H1 (cell line): ENCODE data around the gene FAM111A.

Experiments used
- CBX8 ChIP-seq: fragments of 300-800, 300-1000 bp; sonication (generic); IDR thresholded peaks from 2 replicates; pipeline ENCODE4 v1.7.1; 2016; ENCODE audit warnings: low read depth, low read length, borderline replicate concordance
- CEBPB ChIP-seq: IDR thresholded peaks from 2 replicates; pipeline ENCODE4 v1.6.1; 2012; ENCODE audit warnings: low read depth, low read length
- CHD1 ChIP-seq: IDR thresholded peaks from 2 replicates; pipeline ENCODE4 v1.6.1; 2012; ENCODE audit warnings: low read depth, low read length, improper control_type of control experiment
- FOSL1 ChIP-seq: IDR thresholded peaks from 2 replicates; pipeline ENCODE4 v1.6.1; 2011; ENCODE audit warnings: mild to moderate bottlenecking, low read depth, low read length, moderate library complexity; ENCODE audit not compliant: insufficient read depth
- TAF1 ChIP-seq: IDR thresholded peaks from 2 replicates; pipeline ENCODE4 v1.6.1; 2011; ENCODE audit warnings: mild to moderate bottlenecking, low read depth, low read length
- USF2 ChIP-seq: IDR thresholded peaks from 2 replicates; pipeline ENCODE4 v1.6.1; 2011; ENCODE audit warnings: low read length, improper control_type of control experiment
- TF ChIP-seq, protein P1 (sequence below), 3 experiments: IDR thresholded peaks; 1 replicate in 2 of 3; 2 replicates in 1 of 3; pipeline versions ENCODE4 v1.5.1 to v1.6.1; 2011; ENCODE audit warnings: low read length in 3 of 3, mild to moderate bottlenecking in 3 of 3, inconsistent platforms in 2 of 3, low read depth in 1 of 3, moderate library complexity in 1 of 3; ENCODE audit not compliant: insufficient read depth in 1 of 3; ENCODE audit errors: control extremely low read depth in 1 of 3
- TF ChIP-seq, protein P2 (sequence below): IDR thresholded peaks from 2 replicates; pipeline ENCODE4 v1.6.1; 2012; ENCODE audit warnings: inconsistent platforms

GRCh38 chr11:59181746-59182456 lies 39.2 kb downstream of the FAM111A start:
- TF ChIP-seq, protein P1, sequence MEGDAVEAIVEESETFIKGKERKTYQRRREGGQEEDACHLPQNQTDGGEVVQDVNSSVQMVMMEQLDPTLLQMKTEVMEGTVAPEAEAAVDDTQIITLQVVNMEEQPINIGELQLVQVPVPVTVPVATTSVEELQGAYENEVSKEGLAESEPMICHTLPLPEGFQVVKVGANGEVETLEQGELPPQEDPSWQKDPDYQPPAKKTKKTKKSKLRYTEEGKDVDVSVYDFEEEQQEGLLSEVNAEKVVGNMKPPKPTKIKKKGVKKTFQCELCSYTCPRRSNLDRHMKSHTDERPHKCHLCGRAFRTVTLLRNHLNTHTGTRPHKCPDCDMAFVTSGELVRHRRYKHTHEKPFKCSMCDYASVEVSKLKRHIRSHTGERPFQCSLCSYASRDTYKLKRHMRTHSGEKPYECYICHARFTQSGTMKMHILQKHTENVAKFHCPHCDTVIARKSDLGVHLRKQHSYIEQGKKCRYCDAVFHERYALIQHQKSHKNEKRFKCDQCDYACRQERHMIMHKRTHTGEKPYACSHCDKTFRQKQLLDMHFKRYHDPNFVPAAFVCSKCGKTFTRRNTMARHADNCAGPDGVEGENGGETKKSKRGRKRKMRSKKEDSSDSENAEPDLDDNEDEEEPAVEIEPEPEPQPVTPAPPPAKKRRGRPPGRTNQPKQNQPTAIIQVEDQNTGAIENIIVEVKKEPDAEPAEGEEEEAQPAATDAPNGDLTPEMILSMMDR (IDR thresholded peaks at IDR 0.05; ENCODE audit: control extremely low read depth in 1 of 3, insufficient read depth in 1 of 3, low read depth in 1 of 3, low read length in 3 of 3), result no peak
- TF ChIP-seq TAF1 (no peak), CHD1 (no peak), USF2 (no peak), CBX8 (no peak), CEBPB (no peak), FOSL1 (no peak)
- TF ChIP-seq, protein P2, sequence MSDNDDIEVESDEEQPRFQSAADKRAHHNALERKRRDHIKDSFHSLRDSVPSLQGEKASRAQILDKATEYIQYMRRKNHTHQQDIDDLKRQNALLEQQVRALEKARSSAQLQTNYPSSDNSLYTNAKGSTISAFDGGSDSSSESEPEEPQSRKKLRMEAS, result no peak
